Measurements from ENCODE around the gene PRRC1. TPM values are rescaled to one million over a fixed set of nuclear protein-coding genes. Genes with fewer than 3 reads are reported as not detected.
A peak's percentile ranks its signal among the peaks of the same experiment; 100 is the strongest.

PRRC1 gene
- total RNA-seq, 4 donors from 2014 or later: 20.3 to 29.8 (median 24.8) TPM

- no peak overlapping the region for H3K27ac ChIP-seq (replicated peaks in 1 of 4)
- intact Hi-C loops (cut with DNase I): no loop called here
- H3K27me3 ChIP-seq: no peaks in the 10 kb centered on the region
- no peaks in the 10 kb centered on the region for H3K36me3 ChIP-seq
- H3K4me1 ChIP-seq: no peaks in the 10 kb centered on the region
- peak; percentile 62 for DNase-seq (ENCODE audit: extremely low spot score)
- H3K9me3 ChIP-seq: no peaks in the 10 kb centered on the region
- TF ChIP-seq POLR2AphosphoS5 (IDR thresholded peaks at IDR 0.05) (no peak), POLR2A (IDR thresholded peaks at IDR 0.05; ENCODE audit: low read depth) (no peak), EP300 (IDR thresholded peaks at IDR 0.05) (no peak)
- TF ChIP-seq, protein P1, sequence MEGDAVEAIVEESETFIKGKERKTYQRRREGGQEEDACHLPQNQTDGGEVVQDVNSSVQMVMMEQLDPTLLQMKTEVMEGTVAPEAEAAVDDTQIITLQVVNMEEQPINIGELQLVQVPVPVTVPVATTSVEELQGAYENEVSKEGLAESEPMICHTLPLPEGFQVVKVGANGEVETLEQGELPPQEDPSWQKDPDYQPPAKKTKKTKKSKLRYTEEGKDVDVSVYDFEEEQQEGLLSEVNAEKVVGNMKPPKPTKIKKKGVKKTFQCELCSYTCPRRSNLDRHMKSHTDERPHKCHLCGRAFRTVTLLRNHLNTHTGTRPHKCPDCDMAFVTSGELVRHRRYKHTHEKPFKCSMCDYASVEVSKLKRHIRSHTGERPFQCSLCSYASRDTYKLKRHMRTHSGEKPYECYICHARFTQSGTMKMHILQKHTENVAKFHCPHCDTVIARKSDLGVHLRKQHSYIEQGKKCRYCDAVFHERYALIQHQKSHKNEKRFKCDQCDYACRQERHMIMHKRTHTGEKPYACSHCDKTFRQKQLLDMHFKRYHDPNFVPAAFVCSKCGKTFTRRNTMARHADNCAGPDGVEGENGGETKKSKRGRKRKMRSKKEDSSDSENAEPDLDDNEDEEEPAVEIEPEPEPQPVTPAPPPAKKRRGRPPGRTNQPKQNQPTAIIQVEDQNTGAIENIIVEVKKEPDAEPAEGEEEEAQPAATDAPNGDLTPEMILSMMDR (IDR thresholded peaks at IDR 0.05): no peak
- WGBS: 89% methylated on average over 11 of the region's 12 CpGs
- no peak overlapping the region for H3K4me3 ChIP-seq
Observed at GRCh38 chr5:127589309-127590030, 72.0 kb downstream of the PRRC1 start.

- DNase-seq (ENCODE audit: extremely low spot score): no peak
- H3K36me3 ChIP-seq: no peaks in the 10 kb centered on the region
- WGBS: 88% methylated on average over 6 of the region's 6 CpGs
- no peaks in the 10 kb centered on the region for H3K27me3 ChIP-seq
- H3K4me1 ChIP-seq: no peaks in the 10 kb centered on the region
- H3K9me3 ChIP-seq: no peaks in the 10 kb centered on the region
- H3K4me3 ChIP-seq: no peak overlapping the region
- no peak overlapping the region for H3K27ac ChIP-seq (replicated peaks in 1 of 4)
- intact Hi-C loops (cut with DNase I): no loop called here
- TF ChIP-seq EP300 (IDR thresholded peaks at IDR 0.05): no peak
- TF ChIP-seq POLR2AphosphoS5 (IDR thresholded peaks at IDR 0.05): no peak
- TF ChIP-seq, protein P1 (IDR thresholded peaks at IDR 0.05): no peak
- TF ChIP-seq POLR2A (IDR thresholded peaks at IDR 0.05; ENCODE audit: low read depth): no peak
Observed at GRCh38 chr5:127590156-127590722, 72.8 kb downstream of the PRRC1 start.

GRCh38 chr5:127595484-127596368 is 78.3 kb downstream of the PRRC1 start:
- Histone ChIP-seq H3K36me3 (no peaks in the 10 kb centered on the region), H3K4me3 (no peak overlapping the region), H3K27me3 (no peaks in the 10 kb centered on the region), H3K27ac (replicated peaks in 1 of 4) (no peak overlapping the region), H3K9me3 (no peaks in the 10 kb centered on the region), H3K4me1 (peaks cover 0 to 18% (median 15%) of the 10 kb centered on the region in 4 donors)
- TF ChIP-seq POLR2AphosphoS5 (IDR thresholded peaks at IDR 0.05): no peak
- TF ChIP-seq EP300 (IDR thresholded peaks at IDR 0.05): no peak
- TF ChIP-seq, protein P1 (IDR thresholded peaks at IDR 0.05): no peak
- no peak for TF ChIP-seq POLR2A (IDR thresholded peaks at IDR 0.05; ENCODE audit: low read depth)
- peak; percentile 70 for DNase-seq (ENCODE audit: extremely low spot score)
- intact Hi-C loops (cut with DNase I): no loop called here
- WGBS: 75% methylated on average over 9 of the region's 9 CpGs

- H3K4me3 ChIP-seq: no peak overlapping the region
- 91% methylated on average over 3 of the region's 3 CpGs for WGBS
Observed at GRCh38 chr5:127596501-127596900, 79.1 kb downstream of the PRRC1 start.

More at GRCh38 chr5:127596501-127596900, 79.1 kb downstream of the PRRC1 start:
- DNase-seq (ENCODE audit: extremely low spot score): no peak
- intact Hi-C loops (cut with DNase I): no loop called here
- H3K4me1 ChIP-seq: peaks cover 0 to 18% (median 15%) of the 10 kb centered on the region in 4 donors
- no peaks in the 10 kb centered on the region for H3K27me3 ChIP-seq
- H3K9me3 ChIP-seq: no peaks in the 10 kb centered on the region
- TF ChIP-seq POLR2A (IDR thresholded peaks at IDR 0.05; ENCODE audit: low read depth) (no peak), POLR2AphosphoS5 (IDR thresholded peaks at IDR 0.05) (no peak), EP300 (IDR thresholded peaks at IDR 0.05) (no peak)
- TF ChIP-seq, protein P1 (IDR thresholded peaks at IDR 0.05): no peak
- no peaks in the 10 kb centered on the region for H3K36me3 ChIP-seq
- no peak overlapping the region for H3K27ac ChIP-seq (replicated peaks in 1 of 4)
